ENCODE data around the gene RTTN. TPM values are rescaled to one million over a fixed set of nuclear protein-coding genes. Genes with fewer than 3 reads are reported as not detected.

Gene RTTN
- total RNA-seq, 1 experiment from 2014 or later, result 16.9 TPM

- intact Hi-C loops (cut with micrococcal nuclease; ENCODE audit: unreplicated experiment), result no loop called here
- DNase-seq (ENCODE audit: low read depth, low spot score), result no peak
- no peak overlapping the region for H3K4me3 ChIP-seq (ENCODE audit: low read depth in 2 of 2, low read length in 2 of 2)
- no peaks in the 10 kb centered on the region; the same call in 1 of the 2 replicates for H3K9me3 ChIP-seq (ENCODE audit: control insufficient read depth, insufficient read depth, low read depth, low read length)
- no TSS peak for BruUV-seq (replicated peaks)
- TF ChIP-seq, protein P1, sequence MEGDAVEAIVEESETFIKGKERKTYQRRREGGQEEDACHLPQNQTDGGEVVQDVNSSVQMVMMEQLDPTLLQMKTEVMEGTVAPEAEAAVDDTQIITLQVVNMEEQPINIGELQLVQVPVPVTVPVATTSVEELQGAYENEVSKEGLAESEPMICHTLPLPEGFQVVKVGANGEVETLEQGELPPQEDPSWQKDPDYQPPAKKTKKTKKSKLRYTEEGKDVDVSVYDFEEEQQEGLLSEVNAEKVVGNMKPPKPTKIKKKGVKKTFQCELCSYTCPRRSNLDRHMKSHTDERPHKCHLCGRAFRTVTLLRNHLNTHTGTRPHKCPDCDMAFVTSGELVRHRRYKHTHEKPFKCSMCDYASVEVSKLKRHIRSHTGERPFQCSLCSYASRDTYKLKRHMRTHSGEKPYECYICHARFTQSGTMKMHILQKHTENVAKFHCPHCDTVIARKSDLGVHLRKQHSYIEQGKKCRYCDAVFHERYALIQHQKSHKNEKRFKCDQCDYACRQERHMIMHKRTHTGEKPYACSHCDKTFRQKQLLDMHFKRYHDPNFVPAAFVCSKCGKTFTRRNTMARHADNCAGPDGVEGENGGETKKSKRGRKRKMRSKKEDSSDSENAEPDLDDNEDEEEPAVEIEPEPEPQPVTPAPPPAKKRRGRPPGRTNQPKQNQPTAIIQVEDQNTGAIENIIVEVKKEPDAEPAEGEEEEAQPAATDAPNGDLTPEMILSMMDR (IDR thresholded peaks at IDR 0.05), result no peak
- TF ChIP-seq TCF7L2 (IDR thresholded peaks at IDR 0.05; ENCODE audit: low read depth, low read length) (no peak), SIN3A (IDR thresholded peaks at IDR 0.05; ENCODE audit: borderline replicate concordance, insufficient read depth, low read depth, low read length) (no peak), REST (IDR thresholded peaks at IDR 0.05; ENCODE audit: insufficient read depth in 1 of 2, low read depth in 2 of 2, low read length in 1 of 2) (no peak), POLR2AphosphoS5 (IDR thresholded peaks at IDR 0.05; ENCODE audit: low read depth, low read length) (no peak)
- H3K27ac ChIP-seq (ENCODE audit: low read length), result no peak overlapping the region
- in situ Hi-C loops (cut with HindIII; ENCODE audit: low pct_unique_long_range_greater_than_20kb, low sequenced_read_pairs), result no loop called here
- H3K27me3 ChIP-seq (ENCODE audit: control insufficient read depth, insufficient read depth, low read length), result no peaks in the 10 kb centered on the region
- H3K36me3 ChIP-seq (ENCODE audit: control insufficient read depth, insufficient read depth, low read length), result no peaks in the 10 kb centered on the region
- no peak for ATAC-seq
- ChIA-PET CTCF (no interaction called here), POLR2A (no interaction called here)
- peaks cover 4% of the 10 kb centered on the region for H3K4me1 ChIP-seq (ENCODE audit: control insufficient read depth, insufficient read depth, low read length)
Measured at GRCh38 chr18:70232261-70232660, 26.8 kb upstream of the RTTN start.

DNA sequence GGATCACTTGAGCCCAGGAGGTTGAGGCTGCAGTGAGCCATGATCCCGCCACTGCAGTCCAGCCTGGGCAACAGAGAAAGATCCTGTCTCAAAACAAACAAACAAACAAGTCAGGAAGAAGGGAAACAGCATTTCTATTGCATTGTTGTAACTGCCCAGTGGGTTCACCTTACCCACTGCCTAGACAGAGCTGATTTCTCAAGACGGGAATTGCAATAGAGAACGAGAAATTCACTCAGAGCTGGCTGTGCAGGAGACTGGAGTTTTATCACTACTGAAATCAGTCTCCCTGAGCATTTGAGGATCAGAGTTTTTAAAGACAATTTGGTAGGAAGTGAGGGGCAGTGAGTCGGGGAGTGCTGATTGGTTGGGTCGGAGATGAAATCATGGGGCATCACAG, 24.2 kb upstream of the RTTN start:
- in situ Hi-C loops (cut with HindIII; ENCODE audit: low pct_unique_long_range_greater_than_20kb, low sequenced_read_pairs) (no loop called here), intact Hi-C loops (cut with micrococcal nuclease; ENCODE audit: unreplicated experiment) (no loop called here)
- H3K9me3 ChIP-seq (ENCODE audit: control insufficient read depth, insufficient read depth, low read depth, low read length), result no peaks in the 10 kb centered on the region; the same call in 1 of the 2 replicates
- no peak for DNase-seq (ENCODE audit: low read depth, low spot score)
- H3K36me3 ChIP-seq (ENCODE audit: control insufficient read depth, insufficient read depth, low read length), result no peaks in the 10 kb centered on the region
- ATAC-seq, result no peak
- H3K4me1 ChIP-seq (ENCODE audit: control insufficient read depth, insufficient read depth, low read length), result no peaks in the 10 kb centered on the region
- no peak overlapping the region for H3K27ac ChIP-seq (ENCODE audit: low read length)
- CTCF ChIA-PET, result no interaction called here
- no peak for TF ChIP-seq TCF7L2 (IDR thresholded peaks at IDR 0.05; ENCODE audit: low read depth, low read length)
- no peak for TF ChIP-seq POLR2AphosphoS5 (IDR thresholded peaks at IDR 0.05; ENCODE audit: low read depth, low read length)
- TF ChIP-seq, protein P1 (IDR thresholded peaks at IDR 0.05), result no peak
- TF ChIP-seq SIN3A (IDR thresholded peaks at IDR 0.05; ENCODE audit: borderline replicate concordance, insufficient read depth, low read depth, low read length), result no peak
- TF ChIP-seq REST (IDR thresholded peaks at IDR 0.05; ENCODE audit: insufficient read depth in 1 of 2, low read depth in 2 of 2, low read length in 1 of 2), result no peak
- H3K4me3 ChIP-seq (ENCODE audit: low read depth in 2 of 2, low read length in 2 of 2), result no peak overlapping the region
- POLR2A ChIA-PET, result no interaction called here
- H3K27me3 ChIP-seq (ENCODE audit: control insufficient read depth, insufficient read depth, low read length), result no peaks in the 10 kb centered on the region
- no TSS peak for BruUV-seq (replicated peaks)
